ENCODE results near the gene NTF3.

NTF3 gene

GRCh38 chr12:5480938-5481303 lies 49.0 kb downstream of the NTF3 start:
- DNase-seq (ENCODE audit: low read depth): no peak
- TF ChIP-seq MAX (IDR thresholded peaks at IDR 0.05; ENCODE audit: low read depth, low read length) (no peak), POLR2A (IDR thresholded peaks at IDR 0.05; ENCODE audit: extremely low read depth, insufficient read length) (no peak), CTCF (IDR thresholded peaks at IDR 0.05; ENCODE audit: low read depth, low read length) (no peak), MYC (IDR thresholded peaks at IDR 0.05; ENCODE audit: low read depth, low read length) (no peak)
- H3K4me3 ChIP-seq (ENCODE audit: low read depth, low read length): no peak overlapping the region

GRCh38 chr12:5481645-5482044 lies 49.7 kb downstream of the NTF3 start:
- no peak for DNase-seq (ENCODE audit: low read depth)
- no peak for TF ChIP-seq POLR2A (IDR thresholded peaks at IDR 0.05; ENCODE audit: extremely low read depth, insufficient read length)
- TF ChIP-seq CTCF (IDR thresholded peaks at IDR 0.05; ENCODE audit: low read depth, low read length): no peak
- TF ChIP-seq MYC (IDR thresholded peaks at IDR 0.05; ENCODE audit: low read depth, low read length): no peak
- no peak for TF ChIP-seq MAX (IDR thresholded peaks at IDR 0.05; ENCODE audit: low read depth, low read length)
- no peak overlapping the region for H3K4me3 ChIP-seq (ENCODE audit: low read depth, low read length)

- DNase-seq (ENCODE audit: low read depth): no peak
- no peak overlapping the region for H3K4me3 ChIP-seq (ENCODE audit: low read depth, low read length)
- TF ChIP-seq MYC (IDR thresholded peaks at IDR 0.05; ENCODE audit: low read depth, low read length): no peak
- no peak for TF ChIP-seq MAX (IDR thresholded peaks at IDR 0.05; ENCODE audit: low read depth, low read length)
- no peak for TF ChIP-seq POLR2A (IDR thresholded peaks at IDR 0.05; ENCODE audit: extremely low read depth, insufficient read length)
- no peak for TF ChIP-seq CTCF (IDR thresholded peaks at IDR 0.05; ENCODE audit: low read depth, low read length)
Measured at GRCh38 chr12:5484426-5484825, 52.5 kb downstream of the NTF3 start.

- H3K4me3 ChIP-seq (ENCODE audit: low read depth, low read length): no peak overlapping the region
- DNase-seq (ENCODE audit: low read depth): no peak
- TF ChIP-seq POLR2A (IDR thresholded peaks at IDR 0.05; ENCODE audit: extremely low read depth, insufficient read length): no peak
- TF ChIP-seq MYC (IDR thresholded peaks at IDR 0.05; ENCODE audit: low read depth, low read length): no peak
- no peak for TF ChIP-seq MAX (IDR thresholded peaks at IDR 0.05; ENCODE audit: low read depth, low read length)
- TF ChIP-seq CTCF (IDR thresholded peaks at IDR 0.05; ENCODE audit: low read depth, low read length): no peak
Measured at GRCh38 chr12:5485454-5485853, 53.5 kb downstream of the NTF3 start.

- no peak for DNase-seq (ENCODE audit: low read depth)
- TF ChIP-seq MAX (IDR thresholded peaks at IDR 0.05; ENCODE audit: low read depth, low read length) (no peak), POLR2A (IDR thresholded peaks at IDR 0.05; ENCODE audit: extremely low read depth, insufficient read length) (no peak), MYC (IDR thresholded peaks at IDR 0.05; ENCODE audit: low read depth, low read length) (no peak), CTCF (IDR thresholded peaks at IDR 0.05; ENCODE audit: low read depth, low read length) (no peak)
- no peak overlapping the region for H3K4me3 ChIP-seq (ENCODE audit: low read depth, low read length)
Measured at GRCh38 chr12:5487076-5487475, 55.2 kb downstream of the NTF3 start.

Data from NB4 (cell line).